HG02943 (cell line): ENCODE results near the gene DENND1A.

Experiments
- ATAC-seq: cut with Tn5 transposase; IDR thresholded peaks from one replicate; pipeline ENCODE4 v1.9.1; 2021; ENCODE audit warnings: mild to moderate bottlenecking, low read depth, moderate library complexity; ENCODE audit not compliant: unreplicated experiment

DENND1A gene

DNA sequence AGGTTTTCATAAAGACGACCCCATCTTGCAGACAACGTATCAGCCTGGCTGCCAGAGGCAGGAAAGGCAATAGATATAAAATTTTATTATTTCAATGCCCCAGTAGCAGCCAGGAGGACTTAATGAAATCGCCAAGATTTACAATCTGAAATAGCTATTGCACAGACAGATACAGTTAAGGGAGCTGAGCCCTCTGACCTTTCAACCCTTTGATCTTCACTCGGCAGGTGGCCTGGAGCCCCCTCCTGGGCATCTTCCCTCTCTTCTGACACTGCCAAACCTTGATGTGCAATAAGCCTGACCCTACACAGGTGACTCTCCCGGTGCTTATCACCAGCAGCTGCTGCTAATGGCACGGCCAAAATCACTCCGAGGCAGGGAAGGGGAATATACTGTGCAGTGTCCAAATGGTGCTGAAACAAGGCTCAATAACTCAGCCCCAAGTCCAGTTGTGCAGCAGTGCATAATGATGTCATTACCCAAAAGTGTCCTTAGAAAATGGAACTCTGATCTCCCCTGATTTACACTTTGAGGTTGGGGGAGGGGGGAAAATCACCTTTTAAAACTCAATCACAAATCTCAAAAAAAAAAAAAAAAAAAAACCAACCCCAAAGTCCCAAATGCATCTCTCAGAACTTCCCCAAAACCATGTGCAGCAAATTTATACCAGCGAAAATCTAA lies 331.9 kb downstream of the DENND1A start:
- no peak for ATAC-seq

DNA sequence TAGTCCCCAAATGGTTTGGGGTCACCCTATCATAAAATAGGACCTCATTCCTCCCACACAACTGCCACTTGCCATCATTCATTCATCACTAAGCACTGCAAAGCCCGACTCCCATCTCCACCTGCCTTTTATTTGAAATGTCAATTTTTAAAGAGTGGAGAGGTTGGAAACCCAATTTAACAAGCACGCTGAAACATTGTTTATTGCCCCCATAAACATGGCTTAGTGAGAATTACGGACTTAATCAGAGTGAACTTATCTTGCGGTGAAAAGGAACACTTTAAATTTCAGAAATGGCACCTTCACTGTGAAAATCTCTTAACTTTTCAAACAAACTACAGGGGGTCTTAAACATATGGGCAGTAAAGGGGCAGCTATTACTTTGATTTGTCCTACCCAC lies 332.9 kb downstream of the DENND1A start:
- ATAC-seq = no peak

DNA sequence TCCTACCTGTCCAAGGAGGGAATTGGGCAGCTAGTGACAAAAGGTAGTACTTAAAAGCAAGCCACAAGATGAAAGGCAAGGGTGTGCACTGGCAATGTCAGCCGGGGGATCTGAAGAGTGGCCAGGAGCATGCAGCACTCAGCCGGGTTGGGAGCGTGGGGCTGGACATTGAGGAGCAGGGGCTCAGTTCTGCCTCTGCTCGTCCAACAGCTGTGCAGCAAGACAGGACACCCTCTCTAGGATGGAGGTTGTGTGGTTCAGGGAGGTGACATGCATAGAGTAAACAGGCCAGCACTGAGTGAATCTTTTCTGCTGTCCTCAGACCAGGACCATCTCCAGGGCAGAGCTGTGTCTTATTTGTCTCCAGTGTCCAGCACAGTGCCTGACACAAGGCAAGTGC lies 338.6 kb downstream of the DENND1A start:
- ATAC-seq = no peak

GRCh38 chr9:123590499-123590898 lies 339.4 kb downstream of the DENND1A start:
- no peak for ATAC-seq

DNA sequence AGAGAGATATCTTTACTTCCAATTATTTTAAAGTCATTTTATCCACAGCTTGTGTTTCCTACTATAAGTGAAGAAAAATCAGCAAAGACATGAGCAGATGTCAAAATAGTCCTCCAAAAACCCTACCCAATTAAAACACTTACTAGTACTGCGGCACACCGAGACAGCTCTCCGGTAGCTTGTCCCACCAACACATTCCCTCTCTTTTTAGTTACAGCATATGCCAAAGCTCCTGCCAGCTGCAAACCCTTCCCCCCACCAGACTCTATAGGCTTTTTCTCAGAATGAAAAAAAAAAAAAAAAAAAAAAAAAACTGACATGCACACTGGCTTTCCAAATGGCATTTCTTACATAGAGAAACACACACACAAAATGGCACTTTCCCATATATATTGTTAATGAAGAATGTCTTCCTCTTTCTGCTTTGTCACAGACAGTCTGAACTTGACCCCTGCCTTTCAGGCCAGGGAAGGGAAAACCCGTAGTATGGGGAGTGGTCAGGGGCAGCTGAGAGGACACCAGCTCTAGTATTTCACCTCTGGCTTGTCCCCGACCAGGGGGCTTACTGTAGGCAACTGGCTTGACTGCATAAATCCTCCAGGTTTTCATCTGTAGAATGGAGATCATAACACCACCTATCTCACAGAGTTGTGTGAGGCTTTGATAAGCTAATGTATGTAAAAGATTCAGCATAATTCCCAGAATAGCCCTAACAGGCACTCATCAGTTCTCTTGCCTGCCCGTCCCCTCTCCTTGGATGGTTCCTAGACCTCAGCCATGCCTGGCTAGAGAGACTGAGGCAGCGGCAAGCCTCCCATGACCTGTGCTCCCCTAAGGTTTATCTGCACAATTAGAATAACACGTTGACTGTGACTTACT lies 340.3 kb downstream of the DENND1A start:
- ATAC-seq = no peak

- no peak for ATAC-seq
Observed at GRCh38 chr9:123586275-123586674, 343.7 kb downstream of the DENND1A start.

DNA sequence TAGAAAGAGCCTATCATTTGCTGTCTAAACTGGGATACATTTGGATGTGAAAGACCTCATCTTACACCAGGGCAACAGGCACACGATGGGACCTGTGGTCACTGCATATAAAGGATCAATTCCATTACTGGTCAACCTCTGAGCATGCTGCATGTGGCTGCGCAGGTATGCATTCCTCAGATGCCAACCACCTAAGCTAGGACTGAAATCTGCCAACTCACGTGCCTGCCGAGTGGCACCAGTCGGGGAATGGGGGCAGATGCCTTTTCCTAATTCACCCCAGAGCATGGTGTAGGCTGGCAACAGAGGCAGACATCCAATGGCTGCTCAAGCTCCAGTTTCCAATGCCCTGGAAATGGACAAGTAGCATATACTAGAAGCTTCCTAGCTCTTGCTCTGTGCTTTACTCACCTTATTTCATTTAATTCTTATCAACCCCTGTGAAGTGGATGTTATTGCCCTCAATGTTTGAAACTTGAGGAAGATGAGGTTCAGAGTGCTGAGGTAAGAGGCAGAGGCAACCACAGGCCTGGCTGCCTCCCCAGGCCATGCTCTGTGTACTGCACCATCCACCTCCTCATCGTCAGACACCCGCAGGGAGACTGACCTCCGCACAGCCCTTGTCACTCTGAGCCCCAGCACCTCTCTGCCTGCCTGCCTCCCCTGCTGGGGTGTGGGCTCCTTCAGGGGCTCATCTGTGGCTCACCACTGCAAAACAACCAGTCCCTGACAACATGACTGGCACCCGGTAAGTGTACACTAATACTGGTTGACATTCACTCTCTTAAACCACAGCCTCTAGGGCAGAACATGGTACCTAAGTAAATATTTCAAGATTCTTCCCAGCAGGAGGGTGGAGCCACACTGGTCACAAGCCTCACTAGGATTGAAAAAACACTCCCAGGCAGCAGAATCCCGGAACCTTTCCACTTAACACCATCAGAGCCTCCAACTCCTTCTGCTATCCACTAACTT lies 345.4 kb downstream of the DENND1A start:
- no peak for ATAC-seq

DNA sequence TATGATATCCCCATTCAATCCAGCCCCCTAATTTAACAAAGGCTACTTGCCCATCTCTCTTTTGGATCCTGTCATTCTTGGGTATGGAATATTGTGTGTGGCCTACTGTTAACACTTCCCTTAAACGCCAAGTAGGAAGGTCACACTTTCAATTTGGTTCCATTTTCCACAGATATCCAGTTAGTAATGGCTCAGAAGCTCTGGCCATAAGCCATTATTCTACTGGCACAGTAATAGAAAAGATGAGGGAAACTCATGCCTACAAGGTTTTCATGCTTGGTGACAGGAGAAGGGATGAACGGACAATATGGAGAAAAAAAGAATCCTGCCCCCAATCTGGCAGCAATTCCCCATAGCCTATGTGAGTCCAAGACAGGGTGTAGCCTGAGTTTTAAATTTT lies 346.3 kb downstream of the DENND1A start:
- ATAC-seq = no peak

- ATAC-seq = no peak
Observed at GRCh38 chr9:123571240-123571639, 358.7 kb downstream of the DENND1A start.

GRCh38 chr9:123568691-123569688 lies 360.9 kb downstream of the DENND1A start:
- ATAC-seq = no peak

DNA sequence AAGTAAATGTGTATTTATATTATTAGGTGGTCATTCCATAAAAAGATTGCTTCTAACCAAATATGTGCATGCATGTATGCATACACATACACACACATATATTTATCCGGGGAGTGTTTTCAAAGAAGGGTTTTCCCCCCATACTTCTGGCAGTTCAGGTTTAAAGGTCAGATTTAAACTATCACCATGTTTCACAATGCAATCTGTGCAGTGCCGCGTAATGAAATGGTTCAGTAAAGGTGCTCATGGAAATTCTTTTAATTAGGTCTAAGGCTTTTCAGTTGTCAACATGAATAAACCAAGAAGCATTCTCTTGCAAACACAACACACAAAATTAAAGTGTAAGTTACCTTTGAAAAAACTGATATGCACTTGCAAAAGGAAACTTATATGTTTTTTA lies 362.9 kb downstream of the DENND1A start:
- ATAC-seq = no peak

DNA sequence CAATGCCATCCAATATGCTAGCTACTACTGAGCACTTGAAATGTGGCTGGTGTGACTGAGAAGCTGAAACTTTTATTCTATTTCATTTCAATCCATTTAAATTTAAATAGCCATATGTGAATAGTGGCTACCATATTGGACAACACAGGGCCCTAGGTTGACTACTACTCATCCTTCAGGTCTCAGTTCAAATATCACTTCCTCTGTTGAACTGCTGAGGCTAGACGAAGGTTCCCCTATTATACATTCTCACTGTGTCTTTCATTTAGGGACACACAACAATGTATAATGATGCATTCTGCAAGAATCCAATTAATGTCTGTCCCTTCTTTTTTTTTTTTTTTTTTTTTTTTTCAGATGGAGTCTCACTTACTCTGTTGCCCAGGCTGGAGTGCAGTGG lies 365.3 kb downstream of the DENND1A start:
- no peak for ATAC-seq

GRCh38 chr9:123562844-123563346 lies 367.0 kb downstream of the DENND1A start:
- ATAC-seq = no peak

GRCh38 chr9:123561046-123561445 lies 368.9 kb downstream of the DENND1A start:
- no peak for ATAC-seq

DNA sequence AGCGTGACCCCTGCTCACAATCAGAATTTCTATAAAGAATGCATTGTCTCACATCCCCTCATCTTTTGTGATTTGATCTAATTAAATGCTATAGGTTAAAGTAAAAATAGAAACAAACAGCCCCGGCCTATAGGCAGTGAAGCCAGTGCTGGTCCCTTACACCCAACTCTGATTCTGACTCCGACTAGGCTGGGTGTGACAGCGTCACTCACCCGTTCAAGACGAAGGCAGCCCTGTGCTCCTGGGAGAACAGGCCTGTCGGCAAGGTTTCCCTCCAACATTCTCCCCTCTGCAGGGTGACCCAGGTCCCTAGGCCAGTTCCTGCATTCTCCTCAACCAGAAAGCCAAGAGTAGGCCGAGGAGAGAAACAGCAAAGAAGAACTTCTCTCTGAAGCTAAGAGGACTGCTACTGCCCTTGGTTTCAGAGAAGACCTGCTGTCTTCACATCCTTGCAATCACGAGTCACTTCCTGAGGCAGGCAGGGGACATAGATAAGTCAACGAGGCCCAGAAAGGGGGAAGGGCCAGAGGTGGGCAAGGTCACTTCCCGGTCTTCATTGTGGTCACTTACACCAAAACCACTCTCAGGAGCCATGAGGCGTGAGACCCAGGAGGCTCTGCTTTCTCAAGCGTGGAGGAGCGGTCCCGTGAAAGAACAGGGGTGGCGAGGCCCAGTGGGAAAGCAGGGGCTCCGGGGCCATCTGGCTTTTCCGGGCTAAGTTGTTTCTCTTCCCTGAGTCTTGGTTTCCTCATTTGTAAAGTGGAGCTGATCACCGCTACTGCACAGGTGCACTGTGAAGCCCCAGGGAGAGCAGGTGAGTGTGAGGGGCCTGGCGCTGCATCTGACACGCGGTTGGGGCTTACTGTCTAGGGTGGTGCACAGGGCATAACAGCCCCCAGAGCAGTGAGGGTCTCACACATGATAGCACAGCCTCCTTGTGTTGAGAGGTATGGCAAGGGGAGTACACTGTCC lies 373.2 kb downstream of the DENND1A start:
- no peak for ATAC-seq

DNA sequence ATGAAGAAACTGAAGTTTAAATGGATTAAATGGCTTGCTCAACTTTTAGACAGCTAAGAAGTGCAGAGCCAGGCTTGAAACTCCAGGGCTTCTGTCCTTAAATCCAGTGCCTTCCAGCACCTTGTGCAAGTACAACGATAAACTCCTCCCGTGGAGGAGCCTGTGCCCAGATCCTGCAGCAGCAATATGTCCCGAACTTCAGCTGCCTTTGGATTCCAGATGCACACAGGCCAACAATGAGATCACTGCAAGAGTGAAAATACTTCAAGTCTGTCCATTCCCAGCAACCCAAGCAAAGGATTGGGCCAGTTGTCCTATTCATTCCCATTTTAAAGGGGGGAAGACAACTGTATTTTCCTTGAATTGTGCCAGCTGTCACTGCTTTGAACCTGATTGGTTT lies 374.3 kb downstream of the DENND1A start:
- no peak for ATAC-seq

DNA sequence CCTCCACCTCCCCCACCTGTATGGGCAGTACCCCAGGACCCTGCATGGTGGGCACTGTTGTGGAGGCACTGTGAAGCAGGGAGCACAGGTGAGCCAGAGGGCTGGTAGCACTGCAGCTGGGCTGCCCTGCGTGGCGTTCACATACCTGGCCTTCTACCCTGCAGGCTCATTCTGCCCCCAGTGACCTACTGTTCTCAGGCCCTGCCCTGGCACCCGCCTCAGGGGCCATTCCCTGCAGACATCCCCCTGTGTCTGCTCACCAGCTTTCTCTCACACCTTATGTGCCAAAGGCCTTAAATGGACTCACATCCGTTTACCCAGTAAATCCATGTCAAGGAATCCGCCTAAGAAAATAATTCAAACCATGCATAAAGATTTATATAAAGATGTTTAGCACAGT lies 377.4 kb downstream of the DENND1A start:
- ATAC-seq = no peak

GRCh38 chr9:123551734-123552133 lies 378.2 kb downstream of the DENND1A start:
- no peak for ATAC-seq
